Activated CD8-positive, alpha-beta memory T cell treated with anti-CD3 and anti-CD28 coated beads for 48 hours (primary cell): Measurements from ENCODE around the gene LMBR1L.

Experiments
- DNase-seq, 3 experiments: peaks; one replicate each; pipeline ENCODE4 v3.0.0-alpha.2; 2020; ENCODE audit warnings: low read depth in 2 of 3, low spot score in 2 of 3

LMBR1L gene

DNA sequence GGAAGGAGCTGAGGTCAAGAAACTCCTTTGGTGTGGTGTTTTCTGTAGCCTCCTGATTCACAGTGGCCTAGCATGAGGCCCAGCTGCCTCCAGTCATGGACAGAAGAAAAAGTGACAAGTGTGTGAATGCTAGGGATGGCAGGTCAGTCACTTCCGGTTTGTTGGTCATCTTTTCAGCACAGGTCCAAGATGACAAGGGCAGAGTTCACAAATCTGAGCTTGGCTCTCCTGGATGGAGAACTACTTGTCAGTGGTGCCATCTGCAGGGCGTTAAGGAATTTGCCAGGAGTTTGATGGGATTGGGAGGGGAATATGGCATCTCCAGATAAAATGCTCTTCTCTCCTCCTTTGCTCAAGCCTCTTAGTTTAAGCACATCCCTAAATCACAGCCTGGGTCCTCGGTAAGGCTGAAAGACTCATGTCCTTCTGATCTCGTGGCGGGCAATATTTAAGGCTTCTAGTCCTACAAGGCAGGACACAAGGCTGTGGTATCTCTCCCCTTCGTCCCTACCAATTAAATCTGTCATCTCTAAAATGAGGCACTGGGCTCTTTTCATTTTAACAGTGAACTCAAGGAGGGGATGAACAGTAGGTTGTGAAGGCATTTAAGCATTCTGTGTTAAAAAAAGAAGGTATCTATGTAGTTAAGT is 10.5 kb upstream of the LMBR1L start:
- no peak for DNase-seq

DNA sequence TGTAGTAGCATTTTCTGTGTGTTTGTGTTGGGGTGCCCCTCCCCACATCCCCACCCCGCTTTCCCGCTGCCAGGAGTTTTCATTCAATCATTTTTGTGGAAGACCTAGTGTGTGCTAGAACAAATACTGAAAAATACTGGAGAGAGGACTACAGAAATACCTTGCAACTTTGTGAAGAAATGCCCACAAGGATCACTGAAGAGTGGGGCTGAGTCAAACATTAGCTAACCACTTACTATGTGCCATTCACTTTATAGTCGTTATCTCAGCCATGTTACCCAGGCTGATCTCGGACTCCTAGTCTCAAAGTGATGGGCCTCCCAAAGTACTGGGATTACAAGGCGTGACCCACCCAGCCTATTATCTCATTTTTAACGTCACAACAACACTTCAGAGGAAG is 559 bp upstream of the LMBR1L start:
- DNase-seq, result no peak

DNA sequence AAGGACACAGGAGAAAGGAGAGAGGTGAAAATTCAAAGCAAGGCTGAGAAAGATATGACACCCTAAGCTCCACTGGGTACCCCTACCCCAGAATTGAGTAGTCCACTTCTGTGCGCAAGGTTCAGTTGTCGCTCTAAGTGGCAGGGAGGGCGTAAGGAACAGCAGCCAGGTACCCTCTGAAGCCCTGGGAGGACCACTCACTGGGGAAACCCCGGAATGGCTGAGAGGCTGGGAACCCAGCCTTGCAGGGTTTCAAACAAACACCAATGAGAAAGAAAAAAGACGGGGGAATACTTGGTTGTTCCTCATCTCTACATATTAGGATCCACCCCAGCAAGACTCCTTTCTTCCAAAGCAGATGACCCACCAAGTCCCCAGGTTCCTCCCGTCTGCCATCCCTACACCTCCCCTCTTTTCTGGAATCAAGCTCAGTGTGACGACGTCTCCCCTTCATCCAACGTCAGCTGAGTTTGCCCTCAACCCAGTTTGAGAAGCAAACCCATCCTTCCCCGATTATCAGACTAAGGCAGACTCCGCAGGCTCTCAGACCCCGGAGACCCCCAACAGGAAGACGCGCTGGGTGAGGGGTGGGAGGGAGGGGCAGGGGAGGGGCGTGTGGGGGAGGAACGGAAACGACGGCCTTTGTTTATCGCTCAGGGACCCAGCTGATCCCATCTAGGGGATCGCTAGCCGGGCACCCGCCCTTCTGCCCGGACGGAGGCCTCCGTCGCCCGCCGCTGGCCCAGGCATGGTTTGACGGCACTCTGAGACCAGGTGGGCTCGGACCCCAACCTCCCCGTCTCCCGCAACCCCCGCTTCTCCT is 795 bp downstream of the LMBR1L start:
- no peak for DNase-seq

DNA sequence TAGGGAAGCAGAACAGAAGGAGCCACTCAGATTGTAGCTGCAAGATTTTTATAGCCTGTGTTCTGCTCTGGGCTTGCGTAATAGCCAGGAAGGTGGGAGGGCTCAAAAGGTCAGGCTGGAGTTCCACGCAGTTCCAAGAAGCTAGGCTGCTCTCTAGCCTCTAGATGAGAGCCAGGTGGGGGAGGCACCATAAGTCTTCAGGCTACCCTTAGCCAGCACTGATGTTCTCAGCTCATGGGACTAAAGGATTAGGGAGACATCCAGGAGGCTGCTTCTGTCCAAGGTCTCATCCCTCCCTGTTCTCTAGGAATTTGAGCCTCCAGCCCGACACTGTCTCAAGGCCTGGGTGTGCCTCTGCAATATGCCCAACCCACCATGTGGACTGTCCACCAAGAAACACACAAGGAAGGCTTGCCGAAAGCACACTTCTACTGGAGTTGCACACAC is 1.7 kb downstream of the LMBR1L start:
- DNase-seq, result no peak

DNA sequence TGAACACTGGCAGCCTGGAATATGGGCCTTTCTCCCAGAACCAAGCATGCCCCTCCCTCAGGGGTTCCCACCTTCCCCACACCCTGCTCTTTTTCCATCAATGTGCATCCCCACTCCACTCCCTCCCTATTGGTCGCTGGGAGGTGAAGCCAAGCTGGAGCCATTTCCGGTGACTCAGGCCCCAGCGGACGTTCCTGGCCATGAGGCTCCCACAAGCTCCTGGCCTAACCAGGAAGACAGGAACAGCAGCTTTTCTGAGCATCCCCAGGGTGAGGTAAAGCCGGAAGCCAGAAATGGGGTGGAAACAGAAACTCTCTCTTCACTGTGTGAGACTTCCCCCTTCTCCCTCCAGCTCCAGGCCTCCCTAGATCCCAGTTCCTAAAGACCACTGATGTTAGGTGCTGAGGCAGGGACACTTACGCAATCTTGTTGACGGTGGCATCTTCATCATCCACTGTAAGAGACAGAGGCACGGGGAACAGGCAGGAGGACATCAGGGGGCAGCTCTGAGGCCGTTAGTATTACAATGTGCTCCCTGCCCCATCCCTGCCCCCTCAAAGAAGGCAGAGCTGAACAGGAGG is 5.1 kb downstream of the LMBR1L start:
- no peak for DNase-seq

DNA sequence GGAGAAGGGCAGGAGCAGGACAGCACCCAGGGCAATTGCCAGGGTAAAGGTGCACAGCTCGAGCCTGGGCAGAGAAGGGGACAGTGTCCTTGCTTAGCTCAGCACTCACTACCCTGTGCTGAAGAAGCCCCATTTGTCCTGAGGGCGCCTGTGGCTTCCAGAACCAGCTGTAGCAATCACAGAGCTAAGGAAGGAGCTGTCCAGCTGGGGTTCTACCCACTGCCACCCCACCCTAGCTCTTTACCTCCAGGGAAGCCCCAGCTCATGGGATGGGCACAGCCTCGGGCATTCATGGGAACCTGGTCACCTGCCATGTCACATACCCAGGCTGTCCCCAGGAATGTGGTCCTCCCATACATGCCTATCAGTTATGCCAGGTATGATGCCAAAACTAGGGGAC is 5.8 kb downstream of the LMBR1L start:
- DNase-seq, result no peak

DNA sequence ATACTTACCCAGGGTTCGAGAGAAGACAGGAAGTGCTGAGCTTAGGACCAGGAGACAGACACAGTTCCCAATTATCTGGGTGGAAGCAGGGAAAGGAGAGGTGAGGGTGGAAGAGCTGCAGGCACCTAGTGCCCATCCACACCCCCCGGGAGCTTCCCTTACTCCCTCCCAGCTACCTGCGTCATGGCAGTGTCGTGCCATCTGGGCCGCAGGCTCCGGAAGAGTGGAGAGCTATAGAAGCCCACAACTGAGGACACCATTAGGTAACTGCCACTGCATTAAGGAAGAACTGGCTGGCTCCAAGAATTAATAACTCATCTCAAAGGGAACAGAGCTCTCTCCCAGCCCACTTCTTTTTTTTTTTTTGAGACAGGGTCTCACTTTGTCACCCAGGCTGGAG is 10.3 kb downstream of the LMBR1L start:
- no peak for DNase-seq

DNA sequence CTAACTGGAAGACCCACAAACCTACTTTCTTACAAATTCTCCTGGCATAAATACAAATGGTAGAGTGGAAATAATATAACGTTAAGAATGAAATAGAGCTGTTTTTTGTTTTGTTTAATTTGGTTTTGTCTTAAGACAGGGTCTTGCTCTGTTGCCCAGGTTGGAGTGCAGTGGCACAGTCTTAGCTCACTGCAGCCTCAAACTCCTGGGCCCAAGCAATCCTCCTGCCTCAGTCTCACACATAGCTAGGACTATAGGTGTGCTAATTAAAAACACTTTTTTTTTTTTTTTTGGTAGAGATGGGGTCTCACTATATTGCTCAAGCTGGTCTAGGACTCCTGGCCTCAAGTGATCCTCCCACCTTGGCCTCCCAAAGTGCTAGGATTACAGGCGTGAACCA is 11.9 kb downstream of the LMBR1L start:
- DNase-seq, result no peak

DNA sequence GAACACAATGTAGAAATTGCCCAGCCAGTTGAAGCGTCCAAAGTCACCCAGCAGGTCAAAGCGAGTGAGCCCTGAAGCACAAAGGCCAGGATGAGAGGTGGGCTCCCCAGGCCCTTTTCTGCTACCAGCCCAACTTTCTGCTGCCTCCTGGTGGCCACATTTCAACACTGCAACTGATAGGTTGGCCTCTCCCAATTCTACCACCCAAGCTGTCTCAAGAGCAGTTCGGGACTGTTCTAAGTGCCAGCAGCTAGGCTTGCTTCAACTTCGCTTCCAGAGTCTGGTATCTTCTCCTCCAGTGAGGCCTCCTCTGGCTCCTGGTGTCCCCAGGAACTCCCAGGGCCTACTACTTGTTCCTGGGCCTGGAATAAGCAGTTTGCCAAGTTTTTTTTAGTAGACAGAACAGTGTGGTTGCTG is 12.6 kb downstream of the LMBR1L start:
- DNase-seq, result no peak

DNA sequence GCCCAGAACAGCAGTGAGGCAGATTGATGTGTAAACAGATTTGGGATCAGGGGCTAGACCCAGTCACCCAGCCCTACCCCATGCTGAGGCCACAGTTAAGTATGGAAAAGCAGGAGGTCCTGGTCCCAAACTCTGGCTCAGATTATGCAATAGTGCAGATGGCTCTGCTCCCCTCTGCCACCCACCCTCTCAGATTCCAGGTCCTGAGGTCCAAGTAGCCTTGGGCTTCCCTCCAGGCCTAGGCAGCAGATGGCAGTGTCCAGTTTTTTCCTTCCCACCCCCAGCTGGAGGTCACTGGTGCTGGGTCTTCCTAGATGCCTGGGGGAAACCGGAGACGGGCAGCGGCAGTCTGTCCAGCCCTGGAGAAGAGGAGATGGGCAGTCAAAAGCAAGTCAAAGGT is 13.3 kb downstream of the LMBR1L start:
- no peak for DNase-seq

DNA sequence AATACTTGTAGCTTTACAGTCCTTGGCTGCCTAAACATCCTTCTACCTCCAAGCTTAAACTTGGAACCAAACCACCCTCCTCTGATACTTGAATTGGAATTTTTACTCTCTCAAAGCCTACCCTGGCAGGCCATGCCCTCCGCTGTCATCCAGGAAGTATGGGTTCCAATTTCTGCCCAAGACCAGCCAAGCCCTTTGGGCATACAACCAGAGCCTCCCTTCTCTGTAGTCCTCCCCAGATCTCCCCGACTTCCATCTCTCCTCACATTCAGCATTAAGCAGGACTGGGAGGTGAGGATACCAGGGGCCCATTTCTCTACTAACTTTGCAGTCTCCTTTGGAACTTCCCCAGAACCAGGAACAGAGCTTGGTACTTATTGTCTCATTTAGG is 15.7 kb downstream of the LMBR1L start:
- no peak for DNase-seq

DNA sequence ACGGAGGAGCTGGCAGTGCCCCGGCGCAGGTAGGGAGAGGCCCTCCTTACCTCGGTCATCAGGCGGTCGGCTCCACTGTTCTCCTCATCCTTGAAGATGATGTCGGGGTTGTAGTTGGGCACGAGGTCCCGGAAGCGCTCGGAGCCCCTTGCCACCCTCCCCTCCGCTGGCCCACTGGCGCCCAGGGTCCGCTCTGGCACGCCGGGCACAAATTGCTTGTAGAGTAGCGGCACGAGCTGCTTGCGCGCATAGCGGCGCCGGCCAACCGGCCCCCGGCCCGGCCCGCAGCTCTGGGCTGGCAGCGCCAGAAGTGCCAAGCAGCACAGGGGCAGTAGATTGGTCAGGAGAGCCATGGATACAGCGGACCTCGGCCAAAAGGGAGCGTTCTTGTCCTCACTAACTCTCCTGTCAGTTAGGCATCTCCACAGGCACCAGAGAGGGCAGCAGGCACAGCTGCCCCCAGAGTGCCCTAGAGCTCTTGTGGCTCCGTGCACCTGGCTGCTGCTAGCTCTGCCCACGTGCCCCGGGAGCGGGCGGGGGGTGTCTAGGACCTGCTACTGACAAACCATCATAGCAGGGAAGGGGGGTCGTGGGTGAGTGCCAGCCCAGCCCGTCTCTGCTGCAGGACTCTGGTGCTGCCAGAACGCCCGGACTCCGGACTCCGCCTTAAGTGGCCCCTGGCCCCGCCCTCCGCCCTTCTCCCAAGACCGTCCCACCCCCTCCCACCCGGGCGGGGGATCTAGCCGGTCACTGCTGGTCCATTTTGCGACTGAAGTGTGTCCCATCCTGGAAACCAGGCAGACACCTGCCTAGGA is 16.3 kb downstream of the LMBR1L start, which contains the start of gene DHH:
DHH (minus strand) TSS at position 642 of the 815 bp plus-strand sequence; CDS start at position 353, 289 bp downstream.
- no peak for DNase-seq

DNA sequence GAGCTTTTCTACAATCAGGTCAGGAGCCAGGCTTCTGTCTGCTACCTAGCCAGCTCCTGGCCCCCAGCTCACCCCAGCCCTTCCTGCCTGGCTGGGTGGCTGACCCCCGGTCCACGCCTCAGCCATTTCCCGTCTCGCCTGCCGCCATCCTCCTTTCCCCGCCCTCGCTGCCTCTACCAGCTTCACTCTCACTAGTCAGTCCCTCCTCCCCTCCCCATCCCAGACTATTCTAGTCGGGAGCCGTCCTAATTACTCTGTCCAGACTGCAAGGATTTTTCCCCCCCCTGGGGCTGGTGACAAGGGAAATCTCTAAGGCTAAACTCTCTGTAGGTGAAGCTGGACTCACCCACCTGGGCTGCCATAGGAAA is 16.9 kb downstream of the LMBR1L start:
- DNase-seq, result no peak

DNA sequence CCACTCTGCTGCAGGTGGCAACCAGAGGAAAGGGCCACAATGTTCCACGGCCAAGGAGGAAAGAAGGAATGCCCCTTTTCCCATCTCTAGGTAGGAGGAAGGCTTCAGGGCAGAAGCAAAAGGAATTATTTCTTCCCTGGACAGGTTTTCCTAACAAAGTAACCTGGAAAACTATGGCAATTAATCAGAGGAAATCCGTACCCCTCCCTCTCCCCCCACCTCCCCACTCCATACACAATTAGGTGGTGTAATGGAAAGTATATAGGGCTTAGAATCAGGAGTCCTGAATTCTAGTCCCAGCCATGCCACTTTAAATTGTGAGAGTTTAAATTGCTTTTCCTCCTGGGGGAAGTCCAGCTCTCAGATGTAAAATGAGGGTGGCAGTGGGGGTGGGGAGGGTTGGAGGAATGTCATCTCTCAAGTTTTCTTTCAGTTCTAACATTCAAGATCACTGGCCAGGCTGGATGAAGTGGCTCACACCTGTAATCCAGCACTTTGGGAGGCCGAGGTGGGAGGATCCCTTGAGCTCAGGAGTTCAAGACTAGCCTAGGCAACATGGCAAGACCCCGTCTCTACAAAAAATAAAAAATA is 17.7 kb downstream of the LMBR1L start:
- DNase-seq, result no peak

DNA sequence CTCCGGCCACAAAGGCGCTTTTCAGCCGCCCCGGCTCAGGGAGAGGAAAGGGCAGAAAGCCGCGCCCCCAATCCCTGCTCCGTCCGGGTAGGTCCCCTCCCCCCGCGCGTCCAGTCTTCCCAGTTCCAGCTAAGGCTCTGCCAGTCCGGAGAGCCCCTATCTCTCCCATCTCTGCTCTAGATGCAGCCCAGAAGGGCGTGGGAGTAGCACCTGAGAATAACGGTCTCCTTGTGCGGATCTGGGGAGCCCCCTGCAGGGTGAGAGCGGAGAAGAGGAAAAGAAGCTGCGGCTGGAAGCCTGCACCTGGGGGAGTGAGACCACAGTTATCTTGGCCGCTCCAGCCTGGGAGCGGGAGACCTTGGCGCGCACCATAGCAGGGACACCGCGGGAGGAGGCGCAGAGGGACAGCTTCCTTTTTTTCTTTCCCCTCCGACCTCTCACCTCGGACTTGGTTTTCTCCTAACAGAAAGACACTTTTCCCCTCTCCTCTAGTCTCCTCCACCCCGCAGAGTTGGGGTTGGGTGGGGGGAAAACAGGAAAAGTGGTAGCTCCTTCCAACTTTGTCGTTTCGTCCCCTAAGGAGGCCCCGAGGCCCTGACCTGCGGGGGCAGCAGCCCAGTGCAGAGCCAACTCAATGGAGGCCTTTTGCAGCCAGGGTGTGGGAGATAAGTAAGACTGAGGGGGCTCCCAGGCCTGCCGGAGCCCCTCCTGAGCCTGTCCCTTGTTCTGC is 18.4 kb downstream of the LMBR1L start:
- DNase-seq, result no peak

DNA sequence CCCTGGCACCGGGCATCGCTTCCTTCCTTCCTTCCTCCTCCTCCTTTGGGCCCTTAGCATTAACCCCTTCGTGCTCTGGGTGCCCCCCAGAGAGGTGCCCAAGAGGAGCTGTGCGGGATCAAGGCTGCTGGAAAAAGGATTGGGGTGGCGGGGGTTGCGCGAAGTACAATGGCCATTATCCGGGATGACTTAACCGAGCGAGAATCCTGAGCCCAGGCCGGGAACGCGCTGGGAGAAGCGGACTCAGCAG is 18.9 kb downstream of the LMBR1L start:
- no peak for DNase-seq

DNA sequence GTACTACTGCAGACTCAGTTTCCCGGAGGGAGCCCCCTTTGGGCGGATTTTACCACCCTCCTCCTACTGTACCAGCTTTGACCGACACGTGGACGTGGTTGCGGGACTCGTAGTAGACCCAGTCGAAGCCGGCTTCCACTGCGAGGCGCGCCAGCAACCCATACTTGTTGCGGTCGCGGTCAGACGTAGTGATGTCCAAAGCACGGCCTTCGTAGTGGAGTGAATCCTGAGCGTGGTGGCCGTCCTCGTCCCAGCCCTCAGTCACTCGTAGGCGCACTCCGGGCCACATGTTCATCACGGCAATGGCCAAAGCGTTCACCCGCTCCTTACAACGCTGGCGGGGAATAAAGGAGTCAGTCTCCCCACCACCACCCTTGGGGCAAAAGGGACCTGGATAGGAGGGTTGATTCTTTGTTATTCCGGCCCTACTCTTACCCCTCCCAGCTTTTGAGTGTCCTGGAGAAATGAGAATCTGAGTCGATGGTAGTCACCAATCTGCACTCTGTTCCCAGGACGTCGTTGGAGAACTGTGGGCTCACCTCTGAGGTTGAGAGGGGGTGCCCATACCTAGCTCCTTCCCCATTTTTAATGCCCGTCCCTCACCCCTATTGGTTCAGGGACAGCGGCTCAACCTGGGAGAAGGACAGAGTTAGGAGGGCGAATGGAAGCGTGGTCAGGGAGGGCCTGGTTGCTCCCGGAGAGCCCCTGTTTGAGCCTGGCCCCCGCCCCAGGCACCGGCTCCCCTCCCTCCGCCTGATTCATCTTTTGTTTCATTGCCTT is 19.4 kb downstream of the LMBR1L start:
- no peak for DNase-seq

DNA sequence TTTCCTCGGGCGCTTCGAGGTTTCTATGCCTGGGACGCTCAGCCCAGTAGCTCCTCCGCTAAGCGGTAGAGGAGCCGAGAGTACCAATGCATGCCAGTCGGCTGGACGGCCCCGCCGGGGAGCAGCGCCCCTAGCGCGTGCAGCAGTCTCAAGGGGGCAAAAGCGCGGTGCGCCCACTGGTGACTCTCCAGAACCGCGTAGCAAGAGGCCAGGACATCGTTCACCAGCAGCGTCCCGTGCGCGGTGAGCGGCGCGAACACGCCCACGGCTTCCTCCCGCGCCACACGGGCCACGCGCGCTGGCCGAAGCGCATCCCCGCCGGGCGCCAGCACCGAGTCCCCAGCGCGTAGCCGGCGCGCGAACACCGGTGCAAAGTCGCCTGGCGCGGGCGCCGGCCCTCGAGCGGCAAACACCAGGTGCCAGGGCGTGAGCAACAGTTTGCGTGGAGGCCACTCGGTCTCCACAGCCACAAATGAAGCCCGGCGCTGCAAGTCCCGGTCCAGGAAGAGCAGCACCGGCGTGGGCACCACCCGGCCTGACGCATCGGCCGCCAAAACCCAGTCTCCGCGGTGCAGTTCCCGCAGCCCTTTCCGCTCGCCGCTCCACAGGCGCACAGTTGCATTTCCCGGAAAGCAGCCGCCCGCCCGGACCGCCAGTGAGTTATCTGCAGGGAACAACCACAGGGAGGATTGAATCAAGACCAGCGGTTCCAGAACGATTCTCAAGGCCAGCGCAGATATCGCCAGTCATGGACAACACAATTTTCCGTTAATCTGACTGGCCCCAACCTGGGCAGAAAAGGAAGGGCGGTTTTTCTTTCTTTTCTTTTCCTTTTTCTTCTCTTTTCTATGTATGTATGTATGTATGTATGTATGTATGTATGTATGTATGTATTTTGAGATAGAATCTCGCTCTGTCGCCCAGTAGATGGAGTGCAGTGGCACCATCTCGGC is 20.6 kb downstream of the LMBR1L start:
- no peak for DNase-seq

DNA sequence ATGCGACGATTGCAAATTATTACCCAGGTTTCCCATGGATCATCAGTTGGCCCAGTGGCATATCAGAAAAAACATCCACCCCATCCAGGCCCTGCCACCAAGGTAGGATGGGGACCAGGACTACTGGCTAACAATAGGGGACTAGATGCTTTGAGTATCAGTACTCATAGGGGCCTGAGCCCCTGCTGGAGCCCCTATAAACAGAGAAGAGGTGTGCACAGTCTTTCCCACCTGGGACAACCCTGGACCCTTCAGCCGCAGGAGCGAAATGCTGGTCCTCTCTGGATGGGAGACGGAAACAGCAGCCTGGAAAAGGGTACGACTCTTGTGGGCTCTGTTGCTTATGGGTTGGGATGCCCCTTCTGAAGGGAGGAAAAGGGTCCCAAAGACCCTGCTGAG is 21.7 kb downstream of the LMBR1L start:
- no peak for DNase-seq
